PC-3 (cell line): ENCODE results near the gene TTF2.

Source experiments
- CTCF ChIP-seq: fragments of 300-600 bp; sonication (generic); conservative IDR thresholded peaks from 2 replicates; pipeline ENCODE4 v1.5.1; 2017; ENCODE audit warnings: antibody characterized with exemption, low read depth, mild to moderate bottlenecking, low read length
- EZH2 ChIP-seq: fragments of 300-600 bp; sonication (generic); IDR thresholded peaks from one replicate; pipeline ENCODE4 v1.6.1; 2017; ENCODE audit warnings: antibody characterized with exemption, mild to moderate bottlenecking, low read length; ENCODE audit not compliant: unreplicated experiment
- EZH2phosphoT487 ChIP-seq: fragments of 300-600 bp; sonication (generic); IDR thresholded peaks from 2 replicates; pipeline ENCODE4 v1.6.1; 2018; ENCODE audit warnings: mild to moderate bottlenecking, antibody characterized with exemption, low read length, borderline replicate concordance

- TF ChIP-seq EZH2 = no peak
- TF ChIP-seq CTCF = no peak
- TF ChIP-seq EZH2phosphoT487 = no peak
These were observed 21.9 kb upstream of the TTF2 start for GRCh38 chr1:117038236-117038635.
